WTC11 (cell line): Measurements from ENCODE around the gene ALDOC.

ENCODE experiments used
- CTCF ChIP-seq: fragments of 200-600 bp; IDR thresholded peaks from 2 replicates; pipeline ENCODE4 v1.8.0; 2022; ENCODE audit warnings: antibody characterized with exemption
- MAX ChIP-seq: sonication (generic); formaldehyde crosslinking; IDR thresholded peaks from 2 replicates; pipeline ENCODE4 v1.8.0; 2022; ENCODE audit warnings: mild to moderate bottlenecking, missing genetic modification reagents
- TCF7 ChIP-seq: sonication (generic); formaldehyde crosslinking; IDR thresholded peaks from 2 replicates; pipeline ENCODE4 v1.8.0; 2022; ENCODE audit warnings: mild to moderate bottlenecking, low read depth, missing genetic modification reagents, moderate library complexity
- ZBTB43 ChIP-seq: sonication (generic); formaldehyde crosslinking; IDR thresholded peaks from 2 replicates; pipeline ENCODE4 v1.8.1; 2023; ENCODE audit warnings: mild to moderate bottlenecking, missing genetic modification reagents
- ZNF232 ChIP-seq: sonication (generic); formaldehyde crosslinking; IDR thresholded peaks from 2 replicates; pipeline ENCODE4 v1.8.0; 2022; ENCODE audit warnings: mild to moderate bottlenecking, missing genetic modification reagents

- TF ChIP-seq CTCF = no peak
- no peak for TF ChIP-seq ZBTB43 (CRISPR knock-in tag)
- no peak for TF ChIP-seq ZNF232 (CRISPR knock-in tag)
- no peak for TF ChIP-seq MAX (CRISPR knock-in tag)
- TF ChIP-seq TCF7 (CRISPR knock-in tag) = no peak
These were observed 46.4 kb downstream of the ALDOC start for GRCh38 chr17:28530250-28530649.
